Measurements from ENCODE around the gene UPF2.
"Not testable (repeated sequence)": the region's sequence is repeated elsewhere in the genome, so short reads cannot be mapped to it uniquely, and the experiment has no call there.

UPF2 gene

DNA sequence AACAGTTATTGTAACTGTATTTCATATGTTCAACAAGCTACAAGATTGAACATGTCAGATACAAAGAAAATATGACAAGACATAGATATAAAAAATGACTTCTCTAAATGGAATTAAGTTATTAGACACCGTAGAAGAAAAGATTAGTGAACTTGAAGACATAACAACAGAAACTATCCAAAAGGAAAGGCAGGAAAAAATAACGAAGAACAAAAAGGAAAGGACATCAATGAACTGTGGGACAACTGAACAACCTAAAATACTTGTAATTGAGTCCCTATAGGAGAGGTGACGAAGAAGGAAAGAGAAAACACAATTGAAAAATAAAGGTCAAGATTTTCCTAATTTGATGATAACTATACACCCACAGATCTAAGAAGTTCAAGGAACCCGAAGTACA lies 32.3 kb downstream of the UPF2 start:
- H3K9ac ChIP-seq (ENCODE audit: low read length): no peak overlapping the region
- H3K9me3 ChIP-seq (ENCODE audit: control insufficient read depth, low read length): peaks cover 13% of the 10 kb centered on the region
- no peaks in the 10 kb centered on the region for H3K27me3 ChIP-seq (replicated peaks; ENCODE audit: control insufficient read depth, insufficient read depth, low read length)
- H3K36me3 ChIP-seq (ENCODE audit: control insufficient read depth, insufficient read depth, low read length, severe bottlenecking): peaks cover 45% of the 10 kb centered on the region
- H3K4me3 ChIP-seq (ENCODE audit: low read length): peak overlapping the region; percentile 32
- H3K4me1 ChIP-seq (ENCODE audit: control insufficient read depth, insufficient read depth, low read length): no peaks in the 10 kb centered on the region
- DNase-seq (ENCODE audit: low read depth): no peak

DNA sequence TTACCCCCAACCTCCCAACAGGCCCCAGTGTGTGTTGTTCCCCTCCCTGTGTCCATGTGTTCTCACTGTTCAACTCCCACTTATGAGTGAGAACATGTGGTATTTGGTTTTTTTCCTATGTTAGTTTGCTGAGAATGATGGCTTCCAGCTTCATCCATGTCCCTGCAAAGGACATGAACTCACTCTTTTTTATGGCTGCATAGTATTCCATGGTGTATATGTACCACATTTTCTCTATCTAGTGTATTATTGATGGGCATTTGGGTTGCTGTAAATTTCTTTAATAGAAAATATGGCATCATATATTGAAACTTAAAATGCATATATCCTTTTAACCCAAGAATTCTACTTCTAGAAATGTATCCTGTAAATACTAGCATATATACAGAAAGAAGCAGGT lies 33.8 kb downstream of the UPF2 start:
- DNase-seq (ENCODE audit: low read depth); H3K4me1 ChIP-seq (ENCODE audit: control insufficient read depth, insufficient read depth, low read length); H3K4me3 ChIP-seq (ENCODE audit: low read length); H3K27me3 ChIP-seq (replicated peaks; ENCODE audit: control insufficient read depth, insufficient read depth, low read length); H3K9ac ChIP-seq (ENCODE audit: low read length): not testable (repeated sequence)
- H3K36me3 ChIP-seq (ENCODE audit: control insufficient read depth, insufficient read depth, low read length, severe bottlenecking): peaks cover 54% of the 10 kb centered on the region
- H3K9me3 ChIP-seq (ENCODE audit: control insufficient read depth, low read length): peaks cover 13% of the 10 kb centered on the region

DNA sequence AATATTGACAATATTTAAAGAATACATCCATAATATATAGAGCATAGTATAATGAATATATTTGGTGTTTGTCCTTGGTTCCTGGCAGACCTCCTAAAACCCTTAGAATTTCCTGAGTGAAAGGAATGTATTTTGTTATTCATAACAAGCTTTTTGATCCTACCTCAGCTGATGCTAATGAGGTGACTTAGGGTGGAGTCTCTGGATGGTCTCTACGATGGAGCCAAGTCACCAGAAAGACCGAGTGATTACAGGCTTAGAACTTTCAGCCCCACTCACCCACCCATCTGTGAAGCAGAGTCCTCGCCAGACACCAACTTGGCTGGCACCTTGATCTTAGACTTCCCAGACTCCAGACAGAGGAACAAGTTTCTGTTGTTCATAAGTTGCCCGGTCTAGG lies 35.9 kb downstream of the UPF2 start:
- Histone ChIP-seq H3K9me3 (ENCODE audit: control insufficient read depth, low read length) (peaks cover 13% of the 10 kb centered on the region), H3K9ac (ENCODE audit: low read length) (no peak overlapping the region), H3K36me3 (ENCODE audit: control insufficient read depth, insufficient read depth, low read length, severe bottlenecking) (peaks cover 72% of the 10 kb centered on the region), H3K4me3 (ENCODE audit: low read length) (no peak overlapping the region), H3K27me3 (replicated peaks; ENCODE audit: control insufficient read depth, insufficient read depth, low read length) (no peaks in the 10 kb centered on the region), H3K4me1 (ENCODE audit: control insufficient read depth, insufficient read depth, low read length) (no peaks in the 10 kb centered on the region)
- DNase-seq (ENCODE audit: low read depth): peak; percentile 5

- Histone ChIP-seq H3K4me3 (ENCODE audit: low read length) (no peak overlapping the region), H3K9me3 (ENCODE audit: control insufficient read depth, low read length) (no peaks in the 10 kb centered on the region), H3K9ac (ENCODE audit: low read length) (no peak overlapping the region), H3K36me3 (ENCODE audit: control insufficient read depth, insufficient read depth, low read length, severe bottlenecking) (peaks cover 57% of the 10 kb centered on the region), H3K27me3 (replicated peaks; ENCODE audit: control insufficient read depth, insufficient read depth, low read length) (no peaks in the 10 kb centered on the region), H3K4me1 (ENCODE audit: control insufficient read depth, insufficient read depth, low read length) (no peaks in the 10 kb centered on the region)
- no peak for DNase-seq (ENCODE audit: low read depth)
Observed at GRCh38 chr10:11993834-11994468, 48.7 kb downstream of the UPF2 start.

- H3K9ac ChIP-seq (ENCODE audit: low read length): no peak overlapping the region
- H3K4me1 ChIP-seq (ENCODE audit: control insufficient read depth, insufficient read depth, low read length): no peaks in the 10 kb centered on the region
- H3K4me3 ChIP-seq (ENCODE audit: low read length): no peak overlapping the region
- DNase-seq (ENCODE audit: low read depth): no peak
- no peaks in the 10 kb centered on the region for H3K27me3 ChIP-seq (replicated peaks; ENCODE audit: control insufficient read depth, insufficient read depth, low read length)
- H3K36me3 ChIP-seq (ENCODE audit: control insufficient read depth, insufficient read depth, low read length, severe bottlenecking): peaks cover 28% of the 10 kb centered on the region
- H3K9me3 ChIP-seq (ENCODE audit: control insufficient read depth, low read length): no peaks in the 10 kb centered on the region
Observed at GRCh38 chr10:11988924-11989323, 53.7 kb downstream of the UPF2 start.

GRCh38 chr10:11986593-11987216 lies 55.9 kb downstream of the UPF2 start:
- H3K4me3 ChIP-seq (ENCODE audit: low read length): no peak overlapping the region
- no peaks in the 10 kb centered on the region for H3K27me3 ChIP-seq (replicated peaks; ENCODE audit: control insufficient read depth, insufficient read depth, low read length)
- H3K9ac ChIP-seq (ENCODE audit: low read length): no peak overlapping the region
- no peaks in the 10 kb centered on the region for H3K9me3 ChIP-seq (ENCODE audit: control insufficient read depth, low read length)
- peak; percentile 94 for DNase-seq (ENCODE audit: low read depth)
- peaks cover 26% of the 10 kb centered on the region for H3K36me3 ChIP-seq (ENCODE audit: control insufficient read depth, insufficient read depth, low read length, severe bottlenecking)
- H3K4me1 ChIP-seq (ENCODE audit: control insufficient read depth, insufficient read depth, low read length): no peaks in the 10 kb centered on the region

GRCh38 chr10:11982253-11982652 lies 60.4 kb downstream of the UPF2 start:
- no peak overlapping the region for H3K9ac ChIP-seq (ENCODE audit: low read length)
- no peaks in the 10 kb centered on the region for H3K27me3 ChIP-seq (replicated peaks; ENCODE audit: control insufficient read depth, insufficient read depth, low read length)
- H3K4me1 ChIP-seq (ENCODE audit: control insufficient read depth, insufficient read depth, low read length): no peaks in the 10 kb centered on the region

GRCh38 chr10:11975795-11976194 lies 66.8 kb downstream of the UPF2 start:
- H3K4me1 ChIP-seq (ENCODE audit: control insufficient read depth, insufficient read depth, low read length): no peaks in the 10 kb centered on the region
- H3K27me3 ChIP-seq (replicated peaks; ENCODE audit: control insufficient read depth, insufficient read depth, low read length): no peaks in the 10 kb centered on the region

More at GRCh38 chr10:11982253-11982652, 60.4 kb downstream of the UPF2 start:
- Histone ChIP-seq H3K4me3 (ENCODE audit: low read length) (no peak overlapping the region), H3K36me3 (ENCODE audit: control insufficient read depth, insufficient read depth, low read length, severe bottlenecking) (peaks cover 23% of the 10 kb centered on the region), H3K9me3 (ENCODE audit: control insufficient read depth, low read length) (no peaks in the 10 kb centered on the region)
- DNase-seq (ENCODE audit: low read depth): no peak

DNA sequence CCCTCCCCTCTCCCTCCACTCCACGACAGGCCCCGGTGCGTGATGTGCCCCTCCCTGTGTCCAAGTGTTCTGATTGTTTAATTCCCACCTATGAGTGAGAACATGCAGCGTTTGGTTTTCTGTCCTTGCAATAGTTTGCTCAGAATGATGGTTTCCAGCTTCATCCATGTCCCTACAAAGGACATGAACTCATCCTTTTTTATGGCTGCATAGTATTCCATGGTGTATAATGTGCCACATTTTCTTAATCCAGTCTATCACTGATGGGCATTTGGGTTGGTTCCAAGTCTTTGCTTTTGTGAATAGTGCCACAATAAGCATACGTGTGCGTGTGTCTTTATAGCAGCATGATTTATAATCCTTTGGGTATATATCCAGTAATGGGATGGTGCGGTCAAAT lies 70.1 kb downstream of the UPF2 start:
- H3K36me3 ChIP-seq (ENCODE audit: control insufficient read depth, insufficient read depth, low read length, severe bottlenecking): peaks cover 24% of the 10 kb centered on the region
- H3K4me3 ChIP-seq (ENCODE audit: low read length); H3K4me1 ChIP-seq (ENCODE audit: control insufficient read depth, insufficient read depth, low read length); DNase-seq (ENCODE audit: low read depth); H3K27me3 ChIP-seq (replicated peaks; ENCODE audit: control insufficient read depth, insufficient read depth, low read length); H3K9me3 ChIP-seq (ENCODE audit: control insufficient read depth, low read length); H3K9ac ChIP-seq (ENCODE audit: low read length): not testable (repeated sequence)

More at GRCh38 chr10:11975795-11976194, 66.8 kb downstream of the UPF2 start:
- Histone ChIP-seq H3K9ac (ENCODE audit: low read length) (no peak overlapping the region), H3K4me3 (ENCODE audit: low read length) (no peak overlapping the region), H3K36me3 (ENCODE audit: control insufficient read depth, insufficient read depth, low read length, severe bottlenecking) (peaks cover 39% of the 10 kb centered on the region), H3K9me3 (ENCODE audit: control insufficient read depth, low read length) (no peaks in the 10 kb centered on the region)
- no peak for DNase-seq (ENCODE audit: low read depth)

- peaks cover 5% of the 10 kb centered on the region for H3K9me3 ChIP-seq (ENCODE audit: control insufficient read depth, low read length)
Observed at GRCh38 chr10:11962176-11962575, 80.4 kb downstream of the UPF2 start.

DNA sequence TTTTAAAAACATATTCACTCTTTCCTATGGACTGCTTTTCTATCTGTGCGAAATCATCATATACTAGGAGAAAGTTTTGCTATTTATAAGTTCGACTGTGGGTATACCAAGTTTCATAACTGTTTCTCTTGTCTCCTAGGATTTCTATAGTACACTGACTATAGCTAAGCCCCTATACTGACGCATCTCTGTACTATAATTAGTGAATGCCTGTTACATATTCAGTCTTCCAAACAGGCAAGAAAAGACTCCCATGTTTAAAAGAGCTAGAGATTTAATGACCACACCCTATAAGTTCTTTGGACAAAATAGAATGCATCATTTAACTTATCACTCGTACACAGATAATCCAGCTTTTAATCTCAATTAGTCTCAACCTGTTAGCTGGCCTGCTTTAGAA lies 80.8 kb downstream of the UPF2 start:
- H3K4me3 ChIP-seq (ENCODE audit: low read length): no peak overlapping the region
- no peaks in the 10 kb centered on the region for H3K27me3 ChIP-seq (replicated peaks; ENCODE audit: control insufficient read depth, insufficient read depth, low read length)
- DNase-seq (ENCODE audit: low read depth): no peak
- no peaks in the 10 kb centered on the region for H3K4me1 ChIP-seq (ENCODE audit: control insufficient read depth, insufficient read depth, low read length)
- H3K9me3 ChIP-seq (ENCODE audit: control insufficient read depth, low read length): peaks cover 5% of the 10 kb centered on the region
- peaks cover 86% of the 10 kb centered on the region for H3K36me3 ChIP-seq (ENCODE audit: control insufficient read depth, insufficient read depth, low read length, severe bottlenecking)
- no peak overlapping the region for H3K9ac ChIP-seq (ENCODE audit: low read length)

More at GRCh38 chr10:11962176-11962575, 80.4 kb downstream of the UPF2 start:
- DNase-seq (ENCODE audit: low read depth): no peak
- Histone ChIP-seq H3K27me3 (replicated peaks; ENCODE audit: control insufficient read depth, insufficient read depth, low read length) (no peaks in the 10 kb centered on the region), H3K4me1 (ENCODE audit: control insufficient read depth, insufficient read depth, low read length) (no peaks in the 10 kb centered on the region), H3K9ac (ENCODE audit: low read length) (no peak overlapping the region), H3K4me3 (ENCODE audit: low read length) (no peak overlapping the region), H3K36me3 (ENCODE audit: control insufficient read depth, insufficient read depth, low read length, severe bottlenecking) (peaks cover 89% of the 10 kb centered on the region)
